Inferior parietal cortex (tissue), 1 donor: ENCODE results near the gene IGSF9B.

Source experiments
- DNase-seq: peaks from one replicate; pipeline ENCODE4 v3.0.0-alpha.2; 2016; ENCODE audit errors: extremely low spot score

Gene IGSF9B

GRCh38 chr11:133900176-133901105 is 56.3 kb downstream of the IGSF9B start:
- no peak for DNase-seq

DNA sequence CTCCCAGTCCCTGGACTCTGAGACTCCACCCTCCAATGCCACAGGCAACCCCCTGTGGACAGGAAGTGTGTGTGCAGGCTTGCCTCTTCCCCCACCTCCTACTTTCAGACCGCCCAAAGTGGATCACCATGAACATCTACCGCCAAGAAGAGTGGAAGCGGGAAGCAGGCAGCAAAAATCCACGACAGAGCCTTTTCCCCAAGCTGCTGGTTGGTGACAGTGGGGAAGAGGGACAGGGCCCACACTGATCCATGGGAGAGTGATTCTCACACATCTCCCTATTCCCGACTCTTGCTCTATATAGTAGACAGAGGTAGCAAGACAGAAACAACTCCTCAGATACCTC is 58.0 kb downstream of the IGSF9B start:
- no peak for DNase-seq

- DNase-seq, result no peak
Measured at GRCh38 chr11:133898031-133898769, 58.6 kb downstream of the IGSF9B start.

DNA sequence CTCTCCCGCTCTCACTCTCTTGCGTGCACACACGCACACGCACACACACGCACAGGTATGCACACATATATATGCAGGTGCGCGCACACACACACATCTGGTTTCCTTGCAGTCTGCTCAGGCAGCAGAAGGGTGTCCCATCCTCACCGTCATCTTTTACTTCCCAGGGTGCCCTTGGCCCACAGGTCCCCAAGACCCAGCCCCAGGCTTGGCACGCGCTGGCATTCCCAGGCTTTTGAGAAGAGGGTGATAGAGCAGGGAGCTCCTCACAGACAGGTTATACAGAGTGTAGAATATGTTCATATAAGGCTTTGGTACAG is 59.5 kb downstream of the IGSF9B start:
- DNase-seq, result no peak

DNA sequence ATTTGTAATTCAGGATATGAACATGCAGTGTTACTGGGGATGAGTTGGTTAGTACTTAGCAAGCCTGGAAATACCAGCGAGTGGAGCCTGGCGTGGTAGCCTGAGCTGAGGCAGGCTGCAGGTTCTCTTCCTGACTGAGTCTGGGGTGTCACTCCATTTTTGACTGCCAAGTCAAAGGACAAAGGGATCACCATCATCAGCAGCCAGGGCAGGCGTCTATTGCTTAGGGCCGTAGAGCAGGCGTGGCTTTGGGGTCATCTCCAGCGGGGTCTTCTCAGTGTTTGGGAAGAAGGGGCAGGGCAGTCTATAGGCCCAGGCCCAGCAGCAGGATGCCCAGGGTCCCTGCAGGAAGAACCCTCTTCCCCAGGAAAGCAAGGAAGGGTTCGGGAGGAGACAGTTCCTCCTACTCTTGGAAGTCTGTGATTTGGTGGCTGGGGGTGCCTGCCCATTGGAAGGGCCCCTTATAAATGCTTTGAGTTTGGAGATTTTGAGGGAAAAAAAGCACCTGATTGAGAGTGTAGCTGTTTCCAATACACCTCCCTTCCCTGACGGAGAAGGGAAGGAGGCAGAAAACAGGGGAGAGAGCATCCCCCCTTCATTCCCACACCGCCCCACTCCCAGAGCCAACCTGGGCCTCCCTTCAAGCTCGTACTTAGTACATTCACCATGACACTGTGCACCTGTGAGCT is 60.0 kb downstream of the IGSF9B start:
- DNase-seq, result no peak

- no peak for DNase-seq
Measured at GRCh38 chr11:133896028-133896427, 60.7 kb downstream of the IGSF9B start.

- DNase-seq, result no peak
Measured at GRCh38 chr11:133895551-133895950, 61.2 kb downstream of the IGSF9B start.

DNA sequence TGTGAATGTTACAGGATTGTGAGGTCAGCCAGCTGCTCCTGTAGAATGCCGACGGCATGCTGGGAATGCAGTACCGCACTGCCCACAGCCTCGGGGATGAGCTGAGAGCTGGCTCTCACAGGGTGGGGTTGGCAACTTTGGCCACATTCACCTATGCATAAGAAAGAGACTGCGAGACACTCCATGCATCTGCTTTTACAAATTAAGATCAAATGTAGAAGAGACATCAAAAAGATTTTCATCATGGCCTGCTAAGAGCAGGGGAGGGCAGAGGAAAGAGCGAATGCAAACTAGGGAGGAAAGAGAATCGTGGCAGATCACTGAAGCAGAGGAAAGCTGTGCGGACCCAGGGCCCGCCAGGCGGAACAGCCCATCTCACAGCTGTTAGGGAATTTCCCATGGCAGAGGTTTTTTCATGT is 61.7 kb downstream of the IGSF9B start:
- no peak for DNase-seq

GRCh38 chr11:133893381-133893780 is 63.4 kb downstream of the IGSF9B start:
- no peak for DNase-seq

DNA sequence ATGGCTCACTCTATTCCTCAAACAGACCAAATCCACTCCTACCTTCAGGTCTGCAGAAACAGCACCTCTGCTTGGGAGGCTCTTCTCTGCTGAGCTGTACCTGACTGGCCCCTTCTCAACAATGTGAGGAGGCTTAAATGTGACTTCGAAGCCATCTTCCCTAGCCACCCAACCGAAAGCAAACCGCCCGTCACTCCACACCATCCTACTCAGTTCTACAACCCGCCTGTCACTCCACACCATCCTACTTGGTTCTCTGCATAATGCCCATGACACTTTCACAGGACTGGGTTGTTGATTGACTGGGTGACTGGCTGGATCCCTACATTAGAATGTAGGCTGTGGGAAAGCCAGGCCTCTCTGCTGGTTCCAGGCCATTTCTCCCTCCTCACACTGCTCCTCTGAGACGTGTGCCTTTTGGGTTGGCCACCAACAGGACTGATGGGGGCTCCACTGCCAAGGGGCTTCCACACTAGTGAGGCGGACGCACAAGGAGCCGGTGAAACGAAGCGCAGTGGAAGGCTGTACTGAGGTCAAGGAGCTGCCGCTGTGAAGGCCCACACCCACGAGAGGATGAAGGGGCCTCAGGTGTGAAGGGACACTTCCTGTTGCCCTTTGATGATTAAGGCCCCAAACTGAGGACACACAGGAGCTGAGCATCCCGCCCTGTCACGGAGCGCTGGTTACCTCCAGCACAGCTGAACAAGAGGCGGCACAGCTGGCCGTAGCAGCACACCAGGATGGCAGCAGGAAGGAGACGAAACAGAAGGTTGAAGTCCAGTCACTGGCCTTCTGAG is 64.0 kb downstream of the IGSF9B start:
- no peak for DNase-seq

GRCh38 chr11:133892126-133892525 is 64.6 kb downstream of the IGSF9B start:
- no peak for DNase-seq

DNA sequence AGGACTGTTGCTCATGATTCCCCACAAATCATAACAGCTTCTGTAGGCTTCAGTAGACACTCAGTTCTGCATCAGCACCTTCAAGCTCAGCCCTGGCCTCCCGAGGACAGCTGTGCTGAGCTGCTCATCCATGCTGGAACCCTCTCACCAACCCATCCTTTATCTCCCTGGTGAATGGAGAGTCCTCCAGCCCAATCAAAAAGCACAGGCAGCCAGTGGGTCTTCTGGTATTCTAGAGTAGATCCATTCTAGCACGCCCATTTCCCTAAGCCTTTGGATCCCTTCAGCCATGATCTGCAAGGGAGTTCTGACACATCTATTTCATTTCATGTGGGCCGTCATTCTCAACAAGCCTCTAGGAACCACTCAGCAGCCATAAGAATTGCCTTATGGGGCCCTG is 66.9 kb downstream of the IGSF9B start:
- DNase-seq, result no peak

DNA sequence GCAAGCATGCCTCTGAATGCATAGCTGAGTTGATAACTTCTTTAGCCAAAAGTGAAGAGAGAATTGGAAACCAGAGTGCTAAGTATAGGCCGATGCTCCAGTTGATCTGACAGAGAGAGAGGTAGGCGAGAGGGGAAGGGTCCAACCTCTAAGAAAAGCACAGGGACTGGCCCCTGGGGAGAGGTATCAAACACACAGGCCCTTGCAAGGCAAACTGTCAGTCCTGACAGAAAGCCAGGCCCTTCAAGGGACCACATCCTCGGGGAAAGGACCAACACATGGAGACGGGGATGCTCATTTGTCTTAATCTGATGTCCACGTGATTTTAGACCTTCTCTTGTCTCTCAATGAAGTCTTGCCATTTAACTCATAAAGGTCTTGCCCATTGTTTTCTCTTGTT is 67.6 kb downstream of the IGSF9B start:
- DNase-seq, result no peak

DNA sequence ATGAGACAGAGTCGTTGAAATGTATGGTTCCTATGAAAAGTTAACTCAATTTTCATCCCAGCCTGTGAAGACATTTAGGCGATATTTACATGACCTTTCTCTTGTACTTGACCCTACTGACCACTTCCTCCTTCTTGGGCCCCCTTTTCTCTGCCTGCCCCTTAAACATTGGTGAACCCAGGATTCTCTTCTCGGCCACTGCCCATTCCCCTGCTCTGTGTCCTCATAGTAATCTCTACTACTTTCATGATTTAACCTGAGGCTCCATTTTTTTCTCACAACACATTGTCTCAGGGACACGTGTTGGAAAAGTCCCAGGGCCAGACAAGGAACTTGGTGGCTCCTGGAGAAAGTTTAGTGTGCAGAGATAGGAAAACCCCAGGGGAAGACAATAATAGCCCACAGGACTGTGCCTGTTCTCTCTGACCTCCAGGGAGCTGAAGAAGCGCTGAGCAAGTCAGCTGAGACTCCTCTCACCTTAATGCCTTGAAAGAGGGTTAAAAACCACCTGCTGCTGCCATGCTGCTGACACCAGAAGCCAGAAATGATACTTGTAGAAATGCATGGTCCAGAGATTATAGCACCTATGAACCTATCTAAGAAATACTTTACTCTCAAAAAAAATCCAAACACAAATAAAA is 69.0 kb downstream of the IGSF9B start:
- DNase-seq, result no peak

- no peak for DNase-seq
Measured at GRCh38 chr11:133886029-133886428, 70.7 kb downstream of the IGSF9B start.

- DNase-seq, result no peak
Measured at GRCh38 chr11:133872160-133872559, 84.6 kb downstream of the IGSF9B start.

- DNase-seq, result peak; percentile 39
Measured at GRCh38 chr11:133867456-133867855, 89.3 kb downstream of the IGSF9B start.

DNA sequence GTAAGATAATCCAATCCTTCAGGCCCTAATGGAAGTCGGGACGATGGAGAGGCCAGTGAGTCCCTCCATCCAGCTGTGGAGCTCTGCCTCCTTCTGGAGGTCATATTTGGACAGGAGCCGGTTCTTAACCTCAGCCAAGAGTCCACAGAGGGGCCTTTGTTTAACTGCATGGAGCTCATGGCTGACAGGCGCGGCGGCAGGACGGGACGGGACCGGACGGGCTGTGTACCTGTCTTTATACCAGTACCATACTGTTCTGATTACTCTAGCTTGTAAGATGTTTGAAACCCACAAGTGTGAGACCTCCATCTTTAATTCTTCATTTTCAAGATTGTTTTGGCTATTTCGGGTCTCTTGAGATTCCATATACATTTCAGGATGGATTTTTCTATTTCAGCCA is 91.3 kb downstream of the IGSF9B start:
- no peak for DNase-seq

DNA sequence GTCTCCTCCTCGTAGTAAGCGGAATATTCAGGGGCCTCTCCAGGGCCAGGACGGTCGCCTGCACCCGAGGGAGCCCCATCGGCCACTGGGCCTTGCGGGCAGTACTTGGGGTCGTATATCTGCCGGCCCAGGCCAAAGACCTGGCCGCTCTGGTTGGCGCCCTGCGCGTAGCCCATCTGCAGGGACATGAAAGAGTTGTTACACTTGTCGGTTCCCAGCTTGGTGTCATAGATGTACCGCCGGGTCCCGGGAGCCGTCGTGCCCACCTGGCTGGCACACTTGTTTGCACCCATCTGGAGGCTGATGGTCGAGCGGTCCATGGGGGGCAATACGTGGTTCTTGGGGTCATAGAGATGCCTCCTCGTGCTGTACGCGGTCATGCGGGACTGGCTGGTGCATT is 92.0 kb downstream of the IGSF9B start:
- DNase-seq, result no peak

GRCh38 chr11:133860151-133860550 is 96.6 kb downstream of the IGSF9B start:
- no peak for DNase-seq
